ENCODE measurements around the gene IRGQ. TPM values are rescaled to one million over a fixed set of nuclear protein-coding genes. Genes with fewer than 3 reads are reported as not detected.

The IRGQ gene
- total and polyA plus RNA-seq, 2 experiments from 2014 or later = 5.7 to 19.9 TPM

GRCh38 chr19:43634506-43634871, 38.6 kb upstream of the IRGQ start:
- Histone ChIP-seq H3K4me3 (no peak overlapping the region), H3K9me2 (ENCODE audit: insufficient read depth) (no peaks in the 10 kb centered on the region), H3K36me3 (ENCODE audit: low read depth) (no peaks in the 10 kb centered on the region), H3K27ac (no peak overlapping the region), H3K27me3 (replicated peaks; ENCODE audit: insufficient read depth) (peaks cover 21% of the 10 kb centered on the region), H3K4me2 (ENCODE audit: unreplicated experiment) (peak overlapping the region; percentile 74), H3K79me2 (ENCODE audit: insufficient read depth) (no peaks in the 10 kb centered on the region), H3K9ac (no peak overlapping the region), H3K9me3 (ENCODE audit: low read depth) (no peaks in the 10 kb centered on the region), H3K4me1 (ENCODE audit: insufficient read depth) (peaks cover 15% of the 10 kb centered on the region), H2AFZ (0 out of 2 replicates have a peak overlapping the region, but pooled peaks have one; percentile 78), H4K20me1 (ENCODE audit: insufficient read depth) (no peaks in the 10 kb centered on the region), H3F3A (ENCODE audit: insufficient read depth) (0 out of 2 replicates have a peak, but pooled peaks cover 10% of the 10 kb centered on the region)
- in situ Hi-C loops (cut with MboI) = no loop called here
- WGBS, 2 experiments (ENCODE audit: low coverage in 1 of 2, low lambda C conversion rate in 2 of 2, missing lambda C conversion rate in 2 of 2) = 15 to 48% methylated on average over 2 to 5 of the region's 5 CpGs
- TF ChIP-seq EZH2 (IDR thresholded peaks at IDR 0.05; ENCODE audit: insufficient read depth, poor library complexity, severe bottlenecking) (no peak), EZH2phosphoT487 (IDR thresholded peaks at IDR 0.05; ENCODE audit: insufficient read depth, low read depth) (no peak)
- no peak for DNase-seq

- no peaks in the 10 kb centered on the region for H4K20me1 ChIP-seq (ENCODE audit: insufficient read depth)
- H3K79me2 ChIP-seq (ENCODE audit: insufficient read depth) = no peaks in the 10 kb centered on the region
- in situ Hi-C loops (cut with MboI) = no loop called here
- TF ChIP-seq EZH2phosphoT487 (IDR thresholded peaks at IDR 0.05; ENCODE audit: insufficient read depth, low read depth) (no peak), EZH2 (IDR thresholded peaks at IDR 0.05; ENCODE audit: insufficient read depth, poor library complexity, severe bottlenecking) (no peak)
- no peak for DNase-seq
- H3K36me3 ChIP-seq (ENCODE audit: low read depth) = no peaks in the 10 kb centered on the region
- no peak overlapping the region for H3K4me3 ChIP-seq
- no peak overlapping the region for H3K27ac ChIP-seq
- WGBS, 2 experiments (ENCODE audit: low coverage in 1 of 2, low lambda C conversion rate in 2 of 2, missing lambda C conversion rate in 2 of 2) = 52 to 53% methylated on average over 5 of the region's 5 CpGs
- no peak overlapping the region for H3K9ac ChIP-seq
- H2AFZ ChIP-seq = no peak overlapping the region
- H3K4me2 ChIP-seq (ENCODE audit: unreplicated experiment) = no peak overlapping the region
- peaks cover 19% of the 10 kb centered on the region for H3K27me3 ChIP-seq (replicated peaks; ENCODE audit: insufficient read depth)
- 0 out of 2 replicates have a peak, but pooled peaks cover 10% of the 10 kb centered on the region for H3F3A ChIP-seq (ENCODE audit: insufficient read depth)
- H3K9me3 ChIP-seq (ENCODE audit: low read depth) = no peaks in the 10 kb centered on the region
- H3K4me1 ChIP-seq (ENCODE audit: insufficient read depth) = peaks cover 15% of the 10 kb centered on the region
- no peaks in the 10 kb centered on the region for H3K9me2 ChIP-seq (ENCODE audit: insufficient read depth)
These were observed 38.1 kb upstream of the IRGQ start for GRCh38 chr19:43634068-43634467.

- no peak for TF ChIP-seq EZH2phosphoT487 (IDR thresholded peaks at IDR 0.05; ENCODE audit: insufficient read depth, low read depth)
- no peak for TF ChIP-seq EZH2 (IDR thresholded peaks at IDR 0.05; ENCODE audit: insufficient read depth, poor library complexity, severe bottlenecking)
- peaks cover 13% of the 10 kb centered on the region for H3K27me3 ChIP-seq (replicated peaks; ENCODE audit: insufficient read depth)
- H3K4me3 ChIP-seq = no peak overlapping the region
- H3K36me3 ChIP-seq (ENCODE audit: low read depth) = no peaks in the 10 kb centered on the region
- no peak overlapping the region for H3K4me2 ChIP-seq (ENCODE audit: unreplicated experiment)
- H3K4me1 ChIP-seq (ENCODE audit: insufficient read depth) = peaks cover 15% of the 10 kb centered on the region
- no peak overlapping the region for H3K9ac ChIP-seq
- H3K79me2 ChIP-seq (ENCODE audit: insufficient read depth) = no peaks in the 10 kb centered on the region
- no peaks in the 10 kb centered on the region for H4K20me1 ChIP-seq (ENCODE audit: insufficient read depth)
- H3K9me3 ChIP-seq (ENCODE audit: low read depth) = no peaks in the 10 kb centered on the region
- in situ Hi-C loops (cut with MboI) = no loop called here
- no peak overlapping the region for H3K27ac ChIP-seq
- 0 out of 2 replicates have a peak, but pooled peaks cover 10% of the 10 kb centered on the region for H3F3A ChIP-seq (ENCODE audit: insufficient read depth)
- no peak for DNase-seq
- whole genome bisulfite sequencing, 2 experiments (ENCODE audit: low coverage in 1 of 2, low lambda C conversion rate in 2 of 2, missing lambda C conversion rate in 2 of 2) = 77 to 78% methylated on average over 4 of the region's 4 CpGs
- H3K9me2 ChIP-seq (ENCODE audit: insufficient read depth) = no peaks in the 10 kb centered on the region
- H2AFZ ChIP-seq = no peak overlapping the region
These were observed 37.6 kb upstream of the IRGQ start for GRCh38 chr19:43633520-43633919.

- no peak overlapping the region for H3K4me3 ChIP-seq
- peaks cover 15% of the 10 kb centered on the region for H3K4me1 ChIP-seq (ENCODE audit: insufficient read depth)
- no peaks in the 10 kb centered on the region for H3K9me3 ChIP-seq (ENCODE audit: low read depth)
- H3K79me2 ChIP-seq (ENCODE audit: insufficient read depth) = no peaks in the 10 kb centered on the region
- 53 to 62% methylated on average over 5 of the region's 5 CpGs for WGBS, 2 experiments (ENCODE audit: low coverage in 1 of 2, low lambda C conversion rate in 2 of 2, missing lambda C conversion rate in 2 of 2)
- H3K4me2 ChIP-seq (ENCODE audit: unreplicated experiment) = no peak overlapping the region
- no peak overlapping the region for H3K9ac ChIP-seq
- TF ChIP-seq EZH2phosphoT487 (IDR thresholded peaks at IDR 0.05; ENCODE audit: insufficient read depth, low read depth) = no peak
- no peak for TF ChIP-seq EZH2 (IDR thresholded peaks at IDR 0.05; ENCODE audit: insufficient read depth, poor library complexity, severe bottlenecking)
- no peak overlapping the region for H3K27ac ChIP-seq
- H3K36me3 ChIP-seq (ENCODE audit: low read depth) = no peaks in the 10 kb centered on the region
- H3K9me2 ChIP-seq (ENCODE audit: insufficient read depth) = no peaks in the 10 kb centered on the region
- DNase-seq = no peak
- no peak overlapping the region for H2AFZ ChIP-seq
- no peaks in the 10 kb centered on the region for H3F3A ChIP-seq (ENCODE audit: insufficient read depth)
- H4K20me1 ChIP-seq (ENCODE audit: insufficient read depth) = no peaks in the 10 kb centered on the region
- in situ Hi-C loops (cut with MboI) = no loop called here
- H3K27me3 ChIP-seq (replicated peaks; ENCODE audit: insufficient read depth) = 0 out of 2 replicates have a peak, but pooled peaks cover 7% of the 10 kb centered on the region
These were observed 35.6 kb upstream of the IRGQ start for GRCh38 chr19:43631491-43631890.

Measured in GM23248 (cell line).